Gastroesophageal sphincter (tissue), 4 donors: Measurements from ENCODE around the gene ELOVL6. TPM values are rescaled to one million over a fixed set of nuclear protein-coding genes. Genes with fewer than 3 reads are reported as not detected.
"Not testable (repeated sequence)": the region's sequence is repeated elsewhere in the genome, so short reads cannot be mapped to it uniquely, and the experiment has no call there.

Experiments
- ATAC-seq: fragments of 150-250 bp; one replicate; pipeline ENCODE4 v1.9.1; 2016; ENCODE audit warnings: mild to moderate bottlenecking, moderate library complexity
- H3K27ac ChIP-seq, 4 donors: fragments of 200-600 bp; sonication (generic) in 3 of 4; 1 replicate in 3 of 4; 2 replicates in 1 of 4; pipeline ENCODE4 v1.5.1; 2016 to 2019
- H3K27me3 ChIP-seq: fragments of 200-600 bp; sonication (generic); one replicate; pipeline ENCODE4 v1.5.1; 2019
- H3K36me3 ChIP-seq, 2 donors: fragments of 200-600 bp; sonication (generic); one replicate each; pipeline ENCODE4 v1.5.1; 2019; ENCODE audit warnings: control low read depth in 1 of 2
- H3K4me1 ChIP-seq, 3 donors: fragments of 200-600 bp; sonication (generic); 1 replicate in 2 of 3; 2 replicates in 1 of 3; pipeline ENCODE4 v1.5.1; 2016 to 2019; ENCODE audit warnings: control low read depth in 2 of 3
- H3K4me3 ChIP-seq, 2 donors: fragments of 200-600 bp; sonication (generic); one replicate each; pipeline ENCODE4 v1.5.1; 2019; ENCODE audit warnings: mild to moderate bottlenecking in 1 of 2, moderate library complexity in 1 of 2
- H3K9me3 ChIP-seq, 3 donors: fragments of 200-600 bp; sonication (generic); one replicate each; pipeline ENCODE4 v1.5.1; 2017 to 2019; ENCODE audit warnings: control low read depth in 2 of 3
- CTCF ChIP-seq, 4 experiments: fragments of 200-600 bp in 2 of 4; fragments of 450-650 bp in 2 of 4; sonication (generic) in 1 of 4; IDR thresholded peaks; one replicate each; pipeline ENCODE4 v1.5.1; 2017 to 2019; ENCODE audit warnings: antibody characterized with exemption in 4 of 4, mild to moderate bottlenecking in 2 of 4, moderate library complexity in 2 of 4
- EP300 ChIP-seq: sonication (generic); formaldehyde crosslinking; IDR thresholded peaks from one replicate; pipeline ENCODE4 v1.6.1; 2017; ENCODE audit warnings: antibody characterized with exemption, mild to moderate bottlenecking
- POLR2A ChIP-seq, 2 donors: fragments of 450-650 bp; IDR thresholded peaks; one replicate each; pipeline ENCODE4 v1.6.1; 2017; ENCODE audit warnings: antibody characterized with exemption in 2 of 2, mild to moderate bottlenecking in 2 of 2, moderate library complexity in 1 of 2
- POLR2AphosphoS5 ChIP-seq: sonication (generic); formaldehyde crosslinking; IDR thresholded peaks from one replicate; pipeline ENCODE4 v1.6.1; 2017; ENCODE audit warnings: antibody characterized with exemption
- WGBS, 2 donors: methylation state at CpG; one replicate each; pipeline ENCODE4 v1.1.5; 2018; ENCODE audit warnings: low coverage in 1 of 2; 5-methylcytosine and 5-hydroxymethylcytosine counted together
- total RNA-seq, 4 donors: library from RNA; depleted of rRNA; stranded (reverse); fragments of >200 nt; gene quantifications; one replicate each; pipeline ENCODE4 v1.1.0, GENCODE V29; 2016

Gene ELOVL6
- total RNA-seq, 4 donors from 2014 or later, result 2.7 to 6.0 (median 3.5) TPM

- no peak for TF ChIP-seq POLR2AphosphoS5
- TF ChIP-seq POLR2A (IDR thresholded peaks at IDR 0.05), result no peak
- TF ChIP-seq CTCF (IDR thresholded peaks at IDR 0.05), result no peak
- no peak for TF ChIP-seq EP300
- Histone ChIP-seq H3K27me3 (no peaks in the 10 kb centered on the region), H3K4me1 (no peaks in the 10 kb centered on the region), H3K4me3 (no peak overlapping the region), H3K36me3 (no peaks in the 10 kb centered on the region), H3K27ac (no peak overlapping the region), H3K9me3 (no peaks in the 10 kb centered on the region)
- no peak for ATAC-seq
- WGBS, 2 donors, result 70 to 92% methylated on average over 4 of the region's 4 CpGs
Measured at GRCh38 chr4:110159541-110159940, 38.9 kb downstream of the ELOVL6 start.

- TF ChIP-seq POLR2A (IDR thresholded peaks at IDR 0.05) (no peak), POLR2AphosphoS5 (no peak), CTCF (IDR thresholded peaks at IDR 0.05) (no peak), EP300 (no peak)
- H3K27me3 ChIP-seq, result no peaks in the 10 kb centered on the region
- no peaks in the 10 kb centered on the region for H3K4me1 ChIP-seq
- no peak overlapping the region for H3K27ac ChIP-seq
- no peak for ATAC-seq
- H3K4me3 ChIP-seq, result no peak overlapping the region
- H3K36me3 ChIP-seq, result no peaks in the 10 kb centered on the region
- WGBS, 2 donors, result 79 to 92% methylated on average over 2 to 3 of the region's 3 CpGs
- no peaks in the 10 kb centered on the region for H3K9me3 ChIP-seq
Measured at GRCh38 chr4:110157580-110157979, 40.8 kb downstream of the ELOVL6 start.

GRCh38 chr4:110157166-110157565 is 41.2 kb downstream of the ELOVL6 start:
- H3K4me3 ChIP-seq, H3K36me3 ChIP-seq, H3K9me3 ChIP-seq, H3K27ac ChIP-seq, ATAC-seq, H3K4me1 ChIP-seq, H3K27me3 ChIP-seq: not testable (repeated sequence)
- 44 to 57% methylated on average over 5 of the region's 5 CpGs for WGBS, 2 donors

GRCh38 chr4:110156442-110156841 is 42.0 kb downstream of the ELOVL6 start:
- H3K4me1 ChIP-seq, result no peaks in the 10 kb centered on the region
- no peak overlapping the region for H3K4me3 ChIP-seq
- H3K36me3 ChIP-seq, result no peaks in the 10 kb centered on the region
- ATAC-seq, result no peak
- H3K9me3 ChIP-seq, result no peaks in the 10 kb centered on the region
- no peak for TF ChIP-seq EP300
- no peak for TF ChIP-seq POLR2A (IDR thresholded peaks at IDR 0.05)
- no peak for TF ChIP-seq CTCF (IDR thresholded peaks at IDR 0.05)
- TF ChIP-seq POLR2AphosphoS5, result no peak
- WGBS, 2 donors, result 67 to 81% methylated on average over 3 to 4 of the region's 6 CpGs
- no peak overlapping the region for H3K27ac ChIP-seq
- no peaks in the 10 kb centered on the region for H3K27me3 ChIP-seq

- WGBS, 2 donors, result 74 to 76% methylated on average over 3 to 4 of the region's 4 CpGs
- no peaks in the 10 kb centered on the region for H3K9me3 ChIP-seq
- no peak for TF ChIP-seq EP300
- TF ChIP-seq POLR2AphosphoS5, result no peak
- TF ChIP-seq POLR2A (IDR thresholded peaks at IDR 0.05), result no peak
- no peak for TF ChIP-seq CTCF (IDR thresholded peaks at IDR 0.05)
- no peak overlapping the region for H3K4me3 ChIP-seq
- no peaks in the 10 kb centered on the region for H3K27me3 ChIP-seq
- no peak overlapping the region for H3K27ac ChIP-seq
- ATAC-seq, result no peak
- no peaks in the 10 kb centered on the region for H3K4me1 ChIP-seq
- H3K36me3 ChIP-seq, result no peaks in the 10 kb centered on the region
Measured at GRCh38 chr4:110155654-110156053, 42.8 kb downstream of the ELOVL6 start.
